Colon (tissue), 2 donors: ENCODE measurements around the gene C1QTNF8.

Source experiments
- FAIRE-seq: peaks from 2 replicates; lab custom pipeline; 2012; peaks lifted over from hg19 to GRCh38; lab: Jason Lieb, UNC
- donor health status: control.
- donor health status: control.

The C1QTNF8 gene

DNA sequence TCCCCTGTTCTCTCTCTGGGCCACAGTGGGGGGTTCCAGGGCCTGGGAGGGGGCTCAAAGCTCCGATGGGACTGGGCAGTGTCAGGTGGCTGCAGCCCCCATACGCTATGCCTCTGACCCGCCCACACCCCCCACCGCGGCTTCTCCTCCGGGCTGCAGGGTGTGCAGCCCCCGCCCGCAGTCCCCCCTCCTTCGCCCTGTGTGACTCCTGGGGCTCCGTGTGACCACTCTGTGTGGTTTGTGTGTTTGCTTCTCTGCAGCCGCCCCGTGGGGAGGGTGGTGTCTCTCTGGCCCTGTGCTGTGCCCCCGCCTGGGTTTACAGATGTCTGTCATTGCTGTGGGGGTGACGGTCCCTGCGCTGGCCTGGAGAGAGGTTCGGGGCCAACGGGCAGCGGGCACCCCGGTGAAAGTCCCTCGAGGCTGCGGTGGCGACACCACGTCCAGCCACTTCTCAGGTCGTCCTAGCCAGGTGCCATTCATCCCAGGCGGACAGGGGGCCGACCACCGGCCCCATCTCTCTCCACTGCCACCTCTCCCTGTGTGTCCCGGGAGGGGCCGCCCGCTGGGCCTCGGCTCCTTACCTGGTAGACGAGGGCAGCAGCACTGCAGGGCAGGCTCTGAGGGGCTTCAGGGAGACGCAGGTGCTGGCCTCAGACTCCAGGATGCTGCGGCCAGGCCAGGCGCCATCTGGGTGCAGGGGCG lies 18.0 kb downstream of the C1QTNF8 start:
- FAIRE-seq: no peak

DNA sequence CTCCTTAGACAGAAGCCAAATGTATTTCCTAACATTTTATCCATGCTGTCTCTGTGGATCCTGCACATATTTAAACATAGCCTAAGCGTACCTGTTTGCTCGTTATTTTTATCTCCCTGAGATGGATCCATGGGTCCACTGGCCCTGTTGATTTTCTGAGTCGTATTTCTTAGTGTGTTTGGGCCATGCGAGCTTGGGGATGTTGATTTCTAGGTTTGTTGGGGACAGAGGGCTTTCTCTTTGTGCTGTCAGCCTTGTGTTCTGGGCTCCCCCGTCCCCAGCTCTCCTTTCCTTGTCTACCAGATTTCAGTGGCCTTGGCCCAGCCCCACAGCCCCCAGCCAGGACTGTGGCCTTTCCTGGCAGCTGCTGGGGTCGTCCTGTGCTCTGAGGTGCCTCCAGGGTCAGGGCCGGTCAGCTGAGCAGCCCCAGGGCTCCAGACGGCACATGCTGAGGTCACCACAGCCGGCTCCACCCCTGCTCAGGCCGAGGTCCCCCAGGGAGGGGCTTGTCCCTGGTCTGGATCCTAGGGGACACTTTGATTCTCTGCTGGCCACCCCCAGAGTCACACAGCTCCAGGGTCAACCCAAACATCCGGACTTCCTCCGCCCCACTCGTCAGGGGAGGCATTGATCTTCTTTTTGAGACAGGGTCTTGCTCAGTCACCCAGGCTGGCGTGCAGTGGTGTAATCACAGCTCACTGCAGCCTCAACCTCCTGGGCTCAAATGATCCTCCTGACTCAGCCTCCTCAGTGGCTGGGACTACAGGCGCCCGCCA lies 19.1 kb downstream of the C1QTNF8 start:
- no peak for FAIRE-seq

DNA sequence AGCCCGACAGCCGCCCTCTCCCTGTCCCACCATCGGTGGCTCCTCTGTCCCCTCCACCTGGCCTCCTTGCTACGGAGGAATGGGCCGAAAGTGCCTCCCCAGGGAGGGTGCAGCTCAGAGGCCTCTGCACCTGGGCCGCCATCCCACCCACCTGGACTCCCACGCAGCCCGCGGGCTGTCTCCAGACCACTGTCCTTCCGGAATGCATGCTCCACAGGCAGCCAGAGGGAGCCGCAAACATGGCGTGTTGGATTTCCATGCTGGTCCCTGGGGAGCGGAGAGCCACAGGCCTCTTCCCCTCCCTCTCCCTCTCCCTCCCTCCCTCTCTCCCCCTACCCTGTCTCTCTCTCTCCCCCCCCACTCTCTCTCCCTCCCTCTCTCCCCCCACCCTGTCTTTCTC lies 20.5 kb downstream of the C1QTNF8 start:
- no peak for FAIRE-seq

DNA sequence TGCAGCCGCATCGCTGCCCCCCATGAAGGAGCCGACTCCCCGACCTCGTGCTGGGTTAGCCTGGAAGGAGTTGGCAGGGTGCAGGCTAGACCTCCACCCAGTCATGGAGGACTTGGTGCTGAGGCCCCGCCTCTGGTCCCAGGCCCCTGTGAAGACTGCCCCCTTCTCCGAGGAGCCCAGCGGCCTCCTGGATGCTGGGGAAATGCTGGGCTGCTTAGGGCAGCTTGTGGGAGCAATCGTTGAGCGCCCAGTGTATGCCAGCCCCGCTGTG lies 21.7 kb downstream of the C1QTNF8 start:
- no peak for FAIRE-seq

DNA sequence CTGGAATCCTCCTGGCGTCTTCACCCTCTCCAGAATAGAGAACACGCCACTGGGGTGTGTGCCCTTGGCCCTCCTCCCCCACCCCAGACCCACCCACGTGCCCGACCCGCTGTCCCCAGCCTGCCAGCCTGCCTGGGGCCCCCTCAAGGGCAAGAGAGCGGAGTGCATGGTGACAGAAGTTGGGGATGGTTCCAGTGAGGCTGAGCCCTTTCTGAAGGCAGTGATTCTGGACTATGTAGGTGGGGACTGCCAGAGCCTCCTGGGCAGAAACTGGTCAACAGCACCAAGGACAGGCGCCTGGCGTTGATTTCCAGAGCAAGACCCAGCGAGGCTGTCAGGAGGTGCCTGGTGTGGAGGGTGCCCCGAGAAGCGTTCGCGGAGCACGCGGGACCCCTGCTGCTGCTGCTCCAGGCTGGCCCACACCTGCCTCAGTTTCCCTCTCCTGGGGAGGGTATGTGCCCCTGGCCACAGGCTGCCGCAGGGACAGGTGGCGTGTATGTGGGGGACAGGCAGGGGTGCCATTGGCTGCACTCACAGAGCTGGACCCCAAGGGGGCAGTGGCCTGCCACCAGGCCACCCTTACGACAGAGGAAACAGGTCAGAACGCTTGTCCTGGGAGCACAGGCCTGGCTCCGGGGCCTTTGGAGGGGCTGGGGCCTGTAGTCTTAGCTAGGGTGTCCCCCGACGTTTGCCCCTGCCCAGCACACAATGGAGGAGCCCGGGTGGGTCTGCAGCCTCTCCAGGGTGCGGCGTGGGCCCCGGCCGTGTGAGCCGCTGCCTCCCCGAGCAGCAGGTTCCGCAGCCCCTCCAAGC lies 22.3 kb downstream of the C1QTNF8 start:
- FAIRE-seq: no peak

DNA sequence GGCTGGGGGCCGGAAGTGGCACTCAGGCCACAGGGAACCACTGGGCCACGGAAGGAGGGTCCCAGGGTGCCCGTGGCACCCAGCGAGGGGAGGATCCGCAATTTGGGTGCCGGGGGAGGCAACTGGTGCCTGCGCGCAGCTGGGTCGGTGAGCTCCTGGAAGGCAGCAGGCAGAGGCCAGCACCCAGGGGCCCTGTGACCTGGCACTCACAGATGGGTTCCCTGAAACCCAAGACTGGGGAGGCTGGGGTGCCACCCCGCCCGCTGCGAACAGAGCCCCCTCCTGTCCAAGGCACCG lies 22.8 kb downstream of the C1QTNF8 start:
- FAIRE-seq: no peak

DNA sequence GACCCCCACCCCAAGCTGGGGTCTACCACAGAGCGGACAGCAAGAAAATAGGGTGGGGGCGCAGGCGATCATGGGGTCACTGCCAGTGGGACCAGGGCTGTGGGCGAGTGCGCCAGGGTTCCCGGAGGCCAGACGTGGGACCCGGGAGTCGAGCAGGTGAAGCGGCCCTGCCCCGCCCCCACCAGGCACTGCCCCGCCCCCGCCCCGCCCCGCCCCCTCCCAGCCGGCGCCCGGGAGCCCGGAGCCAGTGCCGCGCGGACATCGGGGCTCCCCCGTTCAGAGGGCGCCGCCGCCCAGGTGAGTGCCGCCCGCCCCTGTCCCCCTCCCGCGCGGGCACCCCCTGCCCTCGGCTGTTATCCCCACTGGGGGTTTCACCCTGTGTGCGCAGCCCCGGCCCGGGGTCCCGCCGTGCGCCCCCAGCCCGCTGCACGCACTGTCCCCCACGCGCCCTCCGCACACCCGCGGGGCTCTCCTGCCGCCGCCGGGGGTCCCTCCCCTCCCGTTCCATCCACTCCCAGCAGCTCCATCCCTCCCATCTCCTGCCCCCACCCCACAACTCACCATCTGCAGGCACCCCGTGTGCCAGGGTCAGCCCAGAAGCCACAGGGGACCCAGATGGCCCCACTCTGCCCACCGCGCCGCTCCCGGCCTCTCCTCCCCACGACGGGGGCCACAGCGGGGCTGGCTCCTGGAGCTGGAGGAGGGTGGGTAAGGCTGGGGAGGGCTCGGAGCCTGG lies 23.4 kb downstream of the C1QTNF8 start, which contains the start of gene SSTR5:
Gene SSTR5, plus strand, starts transcription at position 222 of the 736 bp plus-strand sequence. CDS start 6,122 bp downstream, outside the sequence.
- FAIRE-seq: no peak

DNA sequence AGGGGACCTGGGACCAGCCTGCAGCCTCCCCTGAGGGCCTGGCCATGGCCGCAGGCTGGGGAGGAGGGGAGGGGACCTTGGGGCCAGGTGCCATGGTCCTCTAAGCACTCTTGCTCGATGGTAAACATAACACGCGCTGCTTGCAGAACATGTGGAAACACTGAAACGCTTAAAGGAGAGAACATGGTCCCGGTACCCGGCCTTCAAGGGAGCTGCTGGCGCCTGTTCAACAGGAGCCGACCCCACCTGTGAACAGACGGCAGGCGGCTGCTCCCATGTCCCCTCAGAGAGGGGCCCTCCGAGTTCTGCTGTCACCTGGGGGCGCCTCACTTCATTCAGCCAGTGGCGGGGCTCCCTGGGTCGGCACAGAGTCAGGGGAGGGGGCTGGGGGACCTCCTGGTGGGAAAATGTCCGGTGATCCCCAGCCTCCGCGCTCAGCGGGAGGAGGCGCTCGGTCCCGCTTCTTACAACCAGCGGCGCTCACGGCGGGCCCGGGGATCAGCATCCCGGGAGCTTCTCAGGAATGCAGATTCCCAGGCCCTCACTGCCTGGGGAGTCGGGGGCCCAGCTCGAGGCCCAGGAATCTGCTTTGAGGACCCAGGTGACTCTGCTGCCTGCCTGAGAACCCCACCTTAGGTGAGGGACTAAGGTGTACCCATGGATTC lies 24.4 kb downstream of the C1QTNF8 start:
- FAIRE-seq: no peak

DNA sequence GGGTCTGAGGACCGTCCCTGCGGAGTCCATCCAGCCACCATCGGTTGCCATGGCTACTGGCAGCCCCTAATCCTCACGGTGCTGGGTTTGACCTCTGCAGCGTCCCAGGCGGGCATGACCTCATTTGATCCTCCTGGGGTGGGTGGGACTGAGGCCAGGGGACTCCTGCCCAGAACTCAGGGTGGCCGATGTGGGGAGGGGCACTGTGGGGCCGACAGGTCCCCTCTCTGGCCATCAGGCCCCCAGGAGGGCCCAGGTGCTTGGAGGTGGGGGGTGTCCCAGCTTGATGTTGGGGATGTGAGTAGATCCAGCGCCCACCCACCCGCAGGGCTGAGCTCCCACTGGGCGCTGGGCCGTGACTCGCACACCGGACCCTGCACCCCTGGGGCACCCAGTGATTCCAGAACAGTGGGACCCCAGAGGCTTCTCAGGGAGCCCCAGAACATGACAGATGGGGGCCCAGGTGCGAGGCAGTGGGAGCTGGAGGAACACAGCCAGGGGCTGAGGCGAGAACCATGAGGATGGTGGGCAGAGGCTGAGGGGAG lies 25.1 kb downstream of the C1QTNF8 start:
- FAIRE-seq: no peak

DNA sequence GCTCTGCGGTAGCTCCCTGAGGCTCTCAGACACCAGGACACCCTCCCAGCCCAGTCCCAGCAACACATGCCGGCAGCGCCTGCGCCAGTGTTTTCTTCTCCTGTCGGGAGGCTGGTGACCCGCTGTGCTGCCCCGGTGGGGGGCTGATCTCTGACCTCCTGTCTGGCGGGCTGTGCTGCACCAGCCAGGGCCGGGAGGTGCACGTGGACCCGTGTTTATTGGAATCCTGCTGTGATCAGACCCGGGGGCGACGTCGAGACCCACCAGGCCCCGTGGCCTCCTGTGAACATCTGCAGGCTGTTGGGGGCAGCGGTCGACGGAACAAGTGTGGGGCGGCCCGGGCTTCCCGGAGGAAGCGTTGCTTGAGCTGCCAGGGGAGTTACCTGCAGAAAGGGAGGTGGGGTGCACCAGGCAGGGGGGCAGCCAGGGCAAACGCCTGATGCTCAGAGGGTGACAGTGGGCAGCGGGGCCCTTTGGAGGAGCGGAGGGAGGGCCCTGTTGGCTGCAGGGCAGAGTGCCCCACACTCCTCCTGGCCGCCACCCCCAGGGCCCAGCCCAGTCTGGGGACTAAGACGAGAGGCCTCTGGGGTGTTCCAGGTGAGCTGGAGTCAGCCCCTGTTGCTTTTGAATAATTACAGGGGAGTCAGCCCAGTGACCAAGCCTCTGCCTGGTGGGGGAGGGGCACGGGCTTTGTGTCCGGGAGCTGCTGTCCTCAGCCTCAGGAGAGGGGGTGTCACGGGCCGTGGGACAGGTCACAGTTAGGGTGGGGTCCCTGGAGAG lies 25.8 kb downstream of the C1QTNF8 start:
- FAIRE-seq: no peak

DNA sequence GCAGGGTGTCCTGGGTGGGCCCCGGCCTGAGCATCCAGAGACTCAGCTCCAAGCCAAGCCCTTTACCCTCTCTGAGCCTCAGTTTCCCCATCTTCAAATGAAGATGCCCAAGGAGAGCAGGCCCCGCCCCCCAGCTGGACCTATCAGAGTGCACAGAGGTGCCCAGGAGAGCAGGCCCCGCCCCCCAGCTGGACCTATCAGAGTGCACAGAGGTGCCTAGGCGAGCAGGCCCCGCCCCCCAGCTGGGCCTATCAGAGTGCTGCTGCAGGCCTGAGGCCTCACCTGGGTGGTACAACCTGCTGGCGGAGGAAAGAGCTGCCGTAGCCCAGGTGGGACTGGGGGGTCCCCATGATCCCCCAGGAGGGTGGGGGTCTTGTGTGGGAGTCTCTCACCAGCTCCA lies 26.9 kb downstream of the C1QTNF8 start:
- FAIRE-seq: no peak

DNA sequence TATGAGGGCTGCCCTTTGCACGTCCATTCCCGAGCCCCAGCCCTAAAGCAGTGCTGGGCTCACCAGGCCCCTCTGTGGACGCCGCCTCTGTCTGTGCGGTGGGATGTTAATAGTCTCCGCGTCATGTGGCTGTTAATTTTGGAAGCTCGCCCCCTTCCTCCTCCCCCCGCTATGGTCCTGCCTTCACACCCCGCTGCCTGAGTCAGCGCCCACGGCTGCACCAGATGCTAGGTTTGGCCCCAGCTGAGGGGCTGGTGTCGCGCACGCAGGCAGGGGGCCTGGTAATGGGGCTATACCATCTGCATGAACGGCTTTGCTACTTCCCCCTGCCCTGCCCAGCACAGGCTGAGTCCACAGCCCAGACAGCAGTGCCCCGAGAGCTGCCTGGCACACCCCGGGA lies 27.6 kb downstream of the C1QTNF8 start:
- FAIRE-seq: no peak

DNA sequence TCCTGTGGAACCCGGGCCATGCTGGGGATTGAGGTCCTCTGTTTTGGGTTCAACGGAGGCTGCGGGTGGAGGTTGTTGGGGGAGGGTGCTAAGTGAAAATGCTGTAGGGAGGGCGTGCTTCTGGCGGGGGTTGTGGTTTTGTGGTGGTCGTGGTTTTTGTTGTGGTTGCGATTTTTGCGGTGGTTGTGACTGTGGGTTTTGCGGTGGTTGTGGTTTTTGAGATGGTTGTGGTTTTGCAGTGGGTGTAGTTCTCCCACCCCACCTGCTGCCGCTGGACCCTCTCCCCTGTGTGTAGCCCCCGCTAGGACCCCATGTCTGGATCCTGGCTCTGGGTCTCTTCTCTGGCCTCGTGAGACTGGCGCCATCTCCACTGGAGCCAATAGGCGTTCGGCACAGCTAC lies 28.4 kb downstream of the C1QTNF8 start:
- FAIRE-seq: no peak

DNA sequence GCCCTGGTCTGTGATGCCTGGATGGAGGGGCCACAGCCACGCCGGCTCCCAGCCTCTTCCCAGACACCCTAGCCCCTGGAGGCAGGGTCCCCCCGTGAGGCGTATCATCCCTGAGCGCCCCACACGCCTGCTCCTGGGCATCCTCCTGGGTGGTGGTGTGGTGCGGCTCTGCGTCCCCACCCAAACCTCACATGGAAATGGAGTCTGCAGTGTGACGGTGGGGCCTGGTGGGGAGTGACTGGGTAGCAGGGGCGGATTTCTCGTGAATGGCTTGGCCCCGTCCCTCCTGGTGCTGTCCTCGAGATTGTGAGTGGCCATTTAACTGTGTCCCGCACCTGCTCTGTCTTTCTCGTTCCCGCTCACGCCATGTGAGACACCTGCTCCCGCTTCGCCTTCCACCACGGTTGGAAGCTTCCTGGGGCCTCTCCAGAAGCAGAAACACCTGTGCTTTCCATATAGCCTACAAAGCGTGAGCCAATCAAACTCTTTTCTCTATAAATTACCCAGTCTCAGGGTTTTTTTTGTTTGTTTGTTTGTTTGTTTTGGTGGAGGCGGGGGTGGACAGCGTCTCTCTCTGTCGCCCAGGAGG lies 29.4 kb downstream of the C1QTNF8 start:
- FAIRE-seq: no peak

DNA sequence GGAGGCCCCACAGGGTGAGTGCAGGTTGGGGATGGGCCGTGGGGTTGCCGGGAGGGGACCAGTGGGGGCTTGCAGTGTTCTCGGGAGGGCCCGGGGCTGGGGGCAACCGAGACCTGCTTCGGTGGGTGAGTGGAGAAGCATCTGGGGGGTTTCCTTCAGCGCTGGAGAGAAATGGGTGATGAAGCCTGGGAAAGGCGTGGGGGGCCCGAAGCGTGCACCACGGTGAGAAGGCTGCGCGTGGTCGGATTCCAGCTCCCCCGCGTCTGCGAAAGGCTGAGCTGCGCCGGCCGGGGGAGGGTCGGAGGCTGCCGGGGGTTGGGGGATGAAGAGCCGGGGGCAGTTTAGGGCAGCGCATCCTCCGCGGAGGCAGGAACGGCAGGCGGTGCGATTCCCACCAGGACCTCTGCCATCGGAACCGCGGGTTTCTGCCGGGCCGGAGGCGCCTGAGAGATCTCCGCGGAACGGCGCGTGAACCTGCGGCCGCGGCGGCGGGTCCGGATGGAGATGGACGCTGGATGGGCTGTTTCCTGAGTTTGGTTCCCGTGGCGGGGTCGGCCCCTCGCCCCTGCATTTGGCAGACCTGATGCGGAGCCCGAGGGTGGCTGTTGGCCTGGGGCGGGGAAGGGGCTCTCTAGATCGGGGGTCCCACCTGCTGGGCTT lies 30.4 kb downstream of the C1QTNF8 start:
- no peak for FAIRE-seq

DNA sequence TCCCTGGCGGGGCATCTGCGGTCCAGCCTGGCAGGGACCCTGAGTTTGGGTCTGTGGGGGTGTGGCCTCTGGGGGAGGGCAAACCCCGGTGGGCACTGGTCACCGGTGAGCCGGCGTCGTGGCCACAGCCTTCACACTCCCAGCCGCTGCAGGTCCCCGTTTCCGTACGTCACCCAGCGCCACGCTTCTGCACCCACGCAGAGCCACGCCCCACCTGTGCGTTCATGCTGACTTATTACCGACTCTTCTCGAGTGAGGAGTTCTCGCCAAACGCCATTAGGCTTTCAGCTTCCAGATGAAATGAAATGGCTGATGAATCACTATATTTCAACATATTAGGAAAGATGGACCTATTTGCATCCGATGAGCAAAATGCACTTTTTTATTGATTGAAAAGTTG lies 32.3 kb downstream of the C1QTNF8 start:
- FAIRE-seq: no peak

DNA sequence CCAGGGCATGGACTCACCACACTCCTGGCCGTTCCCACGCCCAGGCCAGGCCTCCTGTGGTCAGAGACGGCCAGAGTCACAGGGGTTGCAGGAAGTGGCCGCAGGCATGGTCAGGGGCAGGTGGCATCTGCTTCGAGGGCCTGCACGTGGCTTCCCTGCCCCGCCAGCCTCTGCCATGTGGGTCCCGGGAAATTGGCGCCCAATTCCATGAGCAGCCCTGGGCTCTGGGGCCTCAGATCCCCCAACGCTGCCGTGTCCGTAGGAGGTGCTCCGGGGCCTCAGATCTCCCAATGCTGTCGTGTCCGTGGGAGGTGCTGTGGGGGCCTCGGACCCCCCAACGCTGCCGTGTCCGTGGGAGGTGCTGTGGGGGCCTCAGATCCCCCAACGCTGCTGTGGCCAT lies 33.1 kb downstream of the C1QTNF8 start:
- no peak for FAIRE-seq

DNA sequence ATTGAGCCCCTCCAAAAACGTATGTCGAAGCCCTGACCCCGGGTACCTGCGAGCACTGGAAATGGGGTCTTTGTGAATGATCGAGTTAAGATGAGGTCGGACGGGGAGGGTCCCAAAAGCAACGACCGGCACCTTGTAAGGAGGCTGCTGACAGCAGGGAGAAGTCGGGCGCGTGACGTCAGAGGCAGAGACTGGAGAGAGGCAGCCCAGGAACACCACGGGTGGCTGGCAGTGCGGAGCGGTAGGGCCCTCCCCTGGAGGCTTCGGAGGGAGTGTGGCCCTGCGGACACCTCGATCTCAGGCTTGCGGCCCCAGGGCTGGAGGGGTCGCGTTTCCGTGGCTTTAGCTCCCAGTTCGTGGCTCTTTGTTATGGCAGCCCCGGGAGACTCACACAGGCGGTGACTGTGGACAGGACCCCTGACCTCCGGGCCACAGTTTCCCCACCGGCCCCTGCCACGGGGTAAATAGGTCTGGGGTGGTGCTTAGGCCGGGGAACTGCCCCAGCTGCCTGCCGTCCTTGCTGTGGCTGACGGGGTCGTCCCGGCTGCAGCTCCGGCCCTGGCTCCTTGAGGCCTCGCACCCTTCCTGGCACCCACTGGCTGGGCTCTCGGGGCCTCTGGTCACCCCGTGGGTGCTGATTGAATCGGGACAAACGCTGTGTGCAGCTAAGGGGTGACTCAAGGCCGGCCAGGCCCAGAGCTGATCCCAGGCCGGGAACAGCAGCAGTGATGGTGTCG lies 34.1 kb downstream of the C1QTNF8 start:
- FAIRE-seq: no peak
